Uterus (tissue), 4 donors: Measurements from ENCODE around the gene OR2T6. TPM values are rescaled to one million over a fixed set of nuclear protein-coding genes. Genes with fewer than 3 reads are reported as not detected.
"Not testable (repeated sequence)": the region's sequence is repeated elsewhere in the genome, so short reads cannot be mapped to it uniquely, and the experiment has no call there.

Source experiments
- DNase-seq, 2 donors: peaks; one replicate each; pipeline ENCODE4 v3.0.0-alpha.2; 2019 to 2020
- H3K27ac ChIP-seq, 2 donors: fragments of 200-600 bp; sonication (generic); 1 replicate in 1 of 2; 2 replicates in 1 of 2; pipeline ENCODE4 v1.5.1; 2016 to 2018
- H3K27me3 ChIP-seq, 2 donors: fragments of 200-600 bp; sonication (generic); one replicate each; pipeline ENCODE4 v1.5.1; 2018 to 2019; ENCODE audit warnings: control low read depth in 1 of 2
- H3K36me3 ChIP-seq, 2 donors: fragments of 200-600 bp; sonication (generic); one replicate each; pipeline ENCODE4 v1.5.1; 2019; ENCODE audit warnings: control low read depth in 1 of 2
- H3K4me1 ChIP-seq, 2 donors: fragments of 200-600 bp; sonication (generic); one replicate each; pipeline ENCODE4 v1.5.1; 2018 to 2019; ENCODE audit warnings: control low read depth in 1 of 2
- H3K4me3 ChIP-seq, 2 donors: fragments of 200-600 bp; sonication (generic); 1 replicate in 1 of 2; 2 replicates in 1 of 2; pipeline ENCODE4 v1.5.1; 2018 to 2019; ENCODE audit warnings: mild to moderate bottlenecking in 1 of 2
- H3K9me3 ChIP-seq, 2 donors: fragments of 200-600 bp; sonication (generic); one replicate each; pipeline ENCODE4 v1.5.1; 2019; ENCODE audit warnings: control low read depth in 1 of 2
- intact Hi-C: fragments of 100-400 bp; cut with DNase I; formaldehyde crosslinking; loops from one replicate; pipeline ENCODE4 v1.15.1; 2023; ENCODE audit warnings: low total_unique reads
- total RNA-seq, 4 donors: library from RNA; depleted of rRNA in 3 of 4; stranded (reverse); fragments of >200 nt in 3 of 4; gene quantifications; one replicate each; pipeline versions ENCODE4 v1.1.0 to v1.2.4, GENCODE V29; 2014 to 2023
- donor health status: DM: yes; HTN: yes; CAD: no.

OR2T6 gene
- total RNA-seq, 4 donors from 2014 or later, result not detected

DNA sequence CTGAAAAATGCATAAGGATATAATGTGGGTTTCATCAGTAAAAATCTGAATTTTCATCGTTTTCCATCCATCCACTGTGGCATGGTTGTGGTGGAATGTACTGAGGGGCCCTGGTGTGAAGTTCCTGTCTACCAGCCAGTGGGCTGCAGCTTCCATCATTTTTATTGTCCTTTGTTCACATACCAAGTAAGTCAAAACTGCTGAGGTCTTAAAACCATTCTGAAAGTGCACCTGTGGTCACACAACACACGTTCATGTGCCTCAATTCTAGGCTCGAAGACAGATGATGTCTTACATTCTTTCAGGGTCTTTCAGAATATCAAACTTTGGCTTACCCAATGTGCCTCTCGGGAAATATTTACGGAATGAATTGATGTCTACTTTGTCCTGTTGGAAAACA lies 63.7 kb downstream of the OR2T6 start:
- H3K9me3 ChIP-seq, H3K36me3 ChIP-seq, DNase-seq, H3K4me1 ChIP-seq, H3K4me3 ChIP-seq, intact Hi-C loops, H3K27ac ChIP-seq, H3K27me3 ChIP-seq: not testable (repeated sequence)

Other genes with a start within 250 kb of the OR2T6 start
- gene OR2M5, start 230.6 kb upstream of the OR2T6 start, total RNA-seq, result not detected
- gene OR2M2, start 200.9 kb upstream of the OR2T6 start, total RNA-seq, result not detected
- gene OR2M3, start 178.5 kb upstream of the OR2T6 start, total RNA-seq, result under 1 TPM in 1 of 4 donors, not detected in 3; under 0.01 TPM
- not detected for gene OR2M4, start 144.3 kb upstream of the OR2T6 start, total RNA-seq
- gene OR2T33, start 97.8 kb upstream of the OR2T6 start, total RNA-seq, result not detected
- gene OR2T12, start 72.3 kb upstream of the OR2T6 start, total RNA-seq, result not detected
- gene OR2M7, start 51.2 kb upstream of the OR2T6 start, total RNA-seq, result not detected
- not detected for gene OR14C36, start 27.0 kb upstream of the OR2T6 start, total RNA-seq
- gene OR2T4, start 14.1 kb upstream of the OR2T6 start, total RNA-seq, result not detected
- not detected for gene OR2T1, start 27.3 kb downstream of the OR2T6 start, total RNA-seq
- gene OR2T2, start 69.9 kb downstream of the OR2T6 start, total RNA-seq, result under 1 TPM in 1 of 4 donors, not detected in 3; 0.21 TPM
- not detected for gene OR2T3, start 97.6 kb downstream of the OR2T6 start, total RNA-seq
- gene OR2T5, start 112.8 kb downstream of the OR2T6 start, total RNA-seq, result not detected
- not detected for gene OR2G6, start 132.3 kb downstream of the OR2T6 start, total RNA-seq
- gene OR2T29, start 187.0 kb downstream of the OR2T6 start, total RNA-seq, result not detected
- gene OR2T34, start 199.0 kb downstream of the OR2T6 start, total RNA-seq, result not detected
- gene OR2T10, start 222.0 kb downstream of the OR2T6 start, total RNA-seq, result not detected